ENCODE measurements around the gene DUSP21.

DNA sequence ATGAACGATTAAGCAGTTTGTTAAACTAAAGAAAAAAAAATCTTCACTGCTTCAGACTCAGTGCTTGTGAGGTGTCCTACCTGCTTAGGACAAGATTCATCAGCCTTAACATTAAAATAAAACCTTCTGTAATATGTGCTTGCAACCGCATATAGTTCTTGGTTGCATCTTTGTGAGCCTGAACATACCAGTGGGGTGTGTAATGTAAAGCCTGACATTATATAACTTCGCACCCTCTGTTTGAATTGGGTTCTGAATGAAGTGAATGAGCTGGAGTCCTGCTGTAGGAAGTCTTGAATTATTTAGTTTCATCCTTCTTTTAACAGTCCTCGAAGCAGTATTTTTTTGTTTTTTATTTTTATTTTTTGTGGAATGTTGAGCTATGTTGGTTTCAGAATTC, 32.3 kb downstream of the DUSP21 start:
- TF ChIP-seq, protein P1, sequence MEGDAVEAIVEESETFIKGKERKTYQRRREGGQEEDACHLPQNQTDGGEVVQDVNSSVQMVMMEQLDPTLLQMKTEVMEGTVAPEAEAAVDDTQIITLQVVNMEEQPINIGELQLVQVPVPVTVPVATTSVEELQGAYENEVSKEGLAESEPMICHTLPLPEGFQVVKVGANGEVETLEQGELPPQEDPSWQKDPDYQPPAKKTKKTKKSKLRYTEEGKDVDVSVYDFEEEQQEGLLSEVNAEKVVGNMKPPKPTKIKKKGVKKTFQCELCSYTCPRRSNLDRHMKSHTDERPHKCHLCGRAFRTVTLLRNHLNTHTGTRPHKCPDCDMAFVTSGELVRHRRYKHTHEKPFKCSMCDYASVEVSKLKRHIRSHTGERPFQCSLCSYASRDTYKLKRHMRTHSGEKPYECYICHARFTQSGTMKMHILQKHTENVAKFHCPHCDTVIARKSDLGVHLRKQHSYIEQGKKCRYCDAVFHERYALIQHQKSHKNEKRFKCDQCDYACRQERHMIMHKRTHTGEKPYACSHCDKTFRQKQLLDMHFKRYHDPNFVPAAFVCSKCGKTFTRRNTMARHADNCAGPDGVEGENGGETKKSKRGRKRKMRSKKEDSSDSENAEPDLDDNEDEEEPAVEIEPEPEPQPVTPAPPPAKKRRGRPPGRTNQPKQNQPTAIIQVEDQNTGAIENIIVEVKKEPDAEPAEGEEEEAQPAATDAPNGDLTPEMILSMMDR (IDR thresholded peaks at IDR 0.05; ENCODE audit: borderline replicate concordance, extremely low read depth, low read length, poor library complexity, severe bottlenecking), result no peak
- no peak for TF ChIP-seq EZH2 (IDR thresholded peaks at IDR 0.05; ENCODE audit: borderline replicate concordance, low read depth, low read length, severe bottlenecking)

All from DND-41 (cell line).